Retina (tissue), 1 donor: ENCODE measurements around the gene DVL1.
"Not testable (repeated sequence)": the region's sequence is repeated elsewhere in the genome, so short reads cannot be mapped to it uniquely, and the experiment has no call there.

ENCODE experiments used
- DNase-seq: peaks from one replicate; pipeline ENCODE4 v3.0.0-alpha.2; 2016

DVL1 gene

GRCh38 chr1:1324524-1325287, 24.5 kb downstream of the DVL1 start, which contains the start of the genes CPTP and INTS11:
TSS of gene CPTP (plus strand) at chr1:1324802. CDS start at chr1:1326911, 2,109 bp downstream.
TSS of gene INTS11 (minus strand) at chr1:1324660. CDS start at chr1:1324608, 52 bp downstream.
- DNase-seq = peak; percentile 87

- DNase-seq = no peak
Measured at GRCh38 chr1:1324084-1324523, 25.1 kb downstream of the DVL1 start.

GRCh38 chr1:1322952-1323351, 26.3 kb downstream of the DVL1 start:
- no peak for DNase-seq

- DNase-seq = no peak
Measured at GRCh38 chr1:1322418-1322817, 26.8 kb downstream of the DVL1 start.

GRCh38 chr1:1321477-1321876, 27.7 kb downstream of the DVL1 start:
- no peak for DNase-seq

- DNase-seq = no peak
Measured at GRCh38 chr1:1320666-1321448, 28.4 kb downstream of the DVL1 start.

- DNase-seq = no peak
Measured at GRCh38 chr1:1319646-1319941, 29.6 kb downstream of the DVL1 start.

- DNase-seq = no peak
Measured at GRCh38 chr1:1318777-1319645, 30.2 kb downstream of the DVL1 start.

- DNase-seq = no peak
Measured at GRCh38 chr1:1318131-1318652, 31.0 kb downstream of the DVL1 start.

- no peak for DNase-seq
Measured at GRCh38 chr1:1317420-1317819, 31.8 kb downstream of the DVL1 start.

GRCh38 chr1:1316199-1316598, 33.0 kb downstream of the DVL1 start:
- not testable (repeated sequence) for DNase-seq

- DNase-seq = no peak
Measured at GRCh38 chr1:1315435-1315954, 33.7 kb downstream of the DVL1 start.

- DNase-seq = no peak
Measured at GRCh38 chr1:1314678-1315335, 34.4 kb downstream of the DVL1 start.

GRCh38 chr1:1314237-1314586, 35.0 kb downstream of the DVL1 start:
- no peak for DNase-seq

GRCh38 chr1:1313500-1314236, 35.5 kb downstream of the DVL1 start:
- no peak for DNase-seq

- DNase-seq = no peak
Measured at GRCh38 chr1:1312450-1313314, 36.5 kb downstream of the DVL1 start.

- no peak for DNase-seq
Measured at GRCh38 chr1:1311107-1312104, 37.8 kb downstream of the DVL1 start.

- no peak for DNase-seq
Measured at GRCh38 chr1:1310476-1311053, 38.7 kb downstream of the DVL1 start.

- DNase-seq = no peak
Measured at GRCh38 chr1:1310109-1310385, 39.2 kb downstream of the DVL1 start.
